ENCODE data around the gene TAL2.

The TAL2 gene

DNA sequence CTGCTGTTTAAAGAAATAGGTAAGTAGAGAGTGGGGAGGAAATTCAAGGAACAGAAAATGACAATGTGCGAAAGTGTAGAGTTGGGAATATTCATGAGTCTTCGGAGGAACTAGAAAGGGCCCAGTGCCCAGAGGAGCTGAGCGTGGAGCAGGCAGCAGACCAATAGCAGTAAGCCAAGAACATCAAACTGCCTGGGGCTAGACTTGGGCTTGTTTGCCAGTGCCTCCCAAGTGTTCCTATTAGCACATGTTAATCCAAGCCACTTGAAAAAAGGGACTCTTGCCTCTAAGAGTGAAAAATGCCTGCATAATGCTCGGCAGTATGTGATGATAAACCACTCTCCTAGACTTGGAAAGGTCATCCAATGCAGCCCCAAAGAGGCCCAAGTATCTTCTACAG is 1.2 kb upstream of the TAL2 start:
- Mint-ChIP-seq H3K4me1 (peaks cover 7% of the 10 kb centered on the region), H3K9me3 (no peaks in the 10 kb centered on the region), H3K4me3 (no peak overlapping the region), H3K27me3 (peaks cover 24% of the 10 kb centered on the region), H3K36me3 (ENCODE audit: low read depth) (no peaks in the 10 kb centered on the region), H3K27ac (no peak overlapping the region)
- ATAC-seq (no peak), DNase-seq (no peak)

DNA sequence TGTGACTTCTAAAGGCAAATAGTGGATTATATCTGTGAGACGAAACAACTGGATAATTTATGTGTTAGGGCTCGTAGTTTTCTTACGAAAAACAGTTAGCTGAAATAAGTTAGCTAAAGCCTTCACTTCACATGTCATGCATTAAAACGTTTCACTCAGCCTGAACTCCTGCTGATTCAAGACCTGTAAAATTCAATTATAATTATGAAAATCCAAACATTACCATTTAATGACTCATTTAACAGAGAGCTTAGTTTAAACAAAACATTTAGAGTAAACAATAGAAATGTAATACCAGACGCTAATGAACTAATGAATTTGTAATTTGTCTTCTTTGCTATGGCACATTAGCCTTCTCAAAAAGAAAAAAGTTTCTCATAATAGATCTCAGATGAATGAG is 1.7 kb downstream of the TAL2 start:
- no peaks in the 10 kb centered on the region for H3K36me3 Mint-ChIP-seq (ENCODE audit: low read depth)
- no peak overlapping the region for H3K4me3 Mint-ChIP-seq
- H3K27me3 Mint-ChIP-seq = peaks cover 3% of the 10 kb centered on the region
- H3K27ac Mint-ChIP-seq = no peak overlapping the region
- DNase-seq = no peak
- no peaks in the 10 kb centered on the region for H3K9me3 Mint-ChIP-seq
- ATAC-seq = no peak
- no peaks in the 10 kb centered on the region for H3K4me1 Mint-ChIP-seq

DNA sequence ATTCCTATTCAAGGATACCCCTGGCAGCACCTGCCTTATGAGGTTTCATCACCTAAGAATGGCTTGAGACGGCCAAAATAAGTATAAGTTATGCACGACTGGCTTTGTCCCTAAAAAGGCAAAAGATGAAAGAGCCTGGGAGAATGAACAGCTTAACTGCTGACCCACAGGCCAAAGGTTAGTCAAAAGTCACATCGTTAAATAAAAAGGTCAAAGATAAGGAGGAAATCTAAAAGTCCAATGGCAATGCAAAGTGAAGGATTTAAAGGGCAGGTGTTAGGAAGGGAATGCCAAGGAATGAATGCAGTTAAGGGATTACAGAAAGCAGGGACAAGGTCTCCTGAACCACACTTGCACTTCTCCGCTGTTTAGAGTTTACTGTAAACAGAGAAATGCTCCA is 5.6 kb downstream of the TAL2 start:
- H3K4me1 Mint-ChIP-seq = no peaks in the 10 kb centered on the region
- H3K4me3 Mint-ChIP-seq = no peak overlapping the region
- no peak for ATAC-seq
- H3K36me3 Mint-ChIP-seq (ENCODE audit: low read depth) = no peaks in the 10 kb centered on the region
- DNase-seq = no peak
- H3K27me3 Mint-ChIP-seq = no peaks in the 10 kb centered on the region
- H3K27ac Mint-ChIP-seq = no peak overlapping the region
- H3K9me3 Mint-ChIP-seq = no peaks in the 10 kb centered on the region

DNA sequence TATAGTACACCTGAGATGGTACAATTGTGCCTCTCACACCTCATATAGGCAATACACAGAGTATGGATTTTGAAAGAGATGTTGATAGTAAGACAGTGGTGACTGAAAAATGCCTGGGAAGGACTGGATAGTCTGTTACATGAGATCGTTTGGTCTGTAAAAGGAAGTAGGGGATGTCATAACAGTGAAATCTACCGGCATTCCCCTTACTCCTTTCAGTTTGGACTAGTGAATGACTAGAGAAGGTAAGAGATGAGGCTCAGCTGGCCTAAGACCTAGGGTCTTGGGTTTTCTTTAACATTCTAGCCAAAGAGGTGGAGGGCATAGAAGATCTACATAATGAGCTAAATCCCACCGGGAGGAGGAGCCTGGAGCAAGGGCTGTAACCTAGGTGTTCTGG is 8.1 kb downstream of the TAL2 start:
- ATAC-seq = no peak

DNA sequence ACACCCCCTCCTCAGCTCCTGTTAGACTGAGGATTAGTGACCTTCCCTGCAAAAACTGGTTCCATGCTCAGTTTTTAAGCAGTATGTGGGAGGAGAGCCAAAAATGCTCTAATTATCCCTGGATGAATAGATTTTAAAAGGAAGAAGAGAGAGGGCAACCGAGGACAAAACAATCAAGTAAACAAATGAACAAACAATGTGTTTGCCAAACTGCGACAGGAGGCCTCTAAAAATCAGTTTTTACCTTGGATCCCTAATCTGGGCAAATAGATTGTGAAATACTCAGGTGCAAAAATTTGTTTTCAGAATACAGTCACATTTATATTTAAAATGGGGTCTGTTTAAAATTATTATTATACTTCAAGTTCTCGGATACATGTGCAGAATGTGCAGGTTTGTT is 8.5 kb downstream of the TAL2 start:
- H3K4me1 Mint-ChIP-seq = no peaks in the 10 kb centered on the region
- no peak overlapping the region for H3K4me3 Mint-ChIP-seq
- no peaks in the 10 kb centered on the region for H3K27me3 Mint-ChIP-seq
- no peaks in the 10 kb centered on the region for H3K36me3 Mint-ChIP-seq (ENCODE audit: low read depth)
- ATAC-seq (no peak), DNase-seq (no peak)
- no peaks in the 10 kb centered on the region for H3K9me3 Mint-ChIP-seq
- H3K27ac Mint-ChIP-seq = no peak overlapping the region

More for the DNA sequence above, 8.1 kb downstream of the TAL2 start:
- Mint-ChIP-seq H3K27me3 (no peaks in the 10 kb centered on the region), H3K9me3 (no peaks in the 10 kb centered on the region), H3K27ac (no peak overlapping the region), H3K36me3 (ENCODE audit: low read depth) (no peaks in the 10 kb centered on the region), H3K4me1 (no peaks in the 10 kb centered on the region), H3K4me3 (no peak overlapping the region)
- no peak for DNase-seq

DNA sequence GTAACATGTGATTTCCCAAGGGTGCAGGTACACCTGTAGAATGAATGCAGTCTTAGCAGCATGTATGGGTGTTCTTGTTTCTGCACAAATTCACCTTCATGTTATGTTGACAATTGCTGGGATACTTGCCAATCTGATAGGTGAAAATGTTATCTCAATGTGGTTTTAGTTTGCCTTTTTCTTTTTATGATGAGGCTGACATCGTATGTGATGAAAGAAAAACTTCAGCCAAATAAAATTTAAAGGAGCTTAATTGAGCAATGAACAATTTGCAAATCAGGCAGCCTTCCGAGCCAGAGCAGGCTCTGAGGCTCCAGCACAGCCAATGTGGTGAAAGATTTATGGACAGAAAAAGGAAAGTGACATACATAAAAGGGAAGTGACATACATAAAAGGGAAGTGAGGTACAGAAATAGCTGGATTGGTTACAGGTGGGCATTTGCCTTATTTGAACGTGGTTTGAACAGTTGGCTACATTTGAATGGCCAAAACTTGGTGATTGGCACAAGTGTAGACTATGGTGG is 10.5 kb downstream of the TAL2 start:
- Mint-ChIP-seq H3K27me3 (no peaks in the 10 kb centered on the region), H3K9me3 (no peaks in the 10 kb centered on the region), H3K27ac (no peak overlapping the region), H3K4me3 (no peak overlapping the region), H3K4me1 (no peaks in the 10 kb centered on the region), H3K36me3 (ENCODE audit: low read depth) (no peaks in the 10 kb centered on the region)
- no peak for ATAC-seq
- DNase-seq = no peak

DNA sequence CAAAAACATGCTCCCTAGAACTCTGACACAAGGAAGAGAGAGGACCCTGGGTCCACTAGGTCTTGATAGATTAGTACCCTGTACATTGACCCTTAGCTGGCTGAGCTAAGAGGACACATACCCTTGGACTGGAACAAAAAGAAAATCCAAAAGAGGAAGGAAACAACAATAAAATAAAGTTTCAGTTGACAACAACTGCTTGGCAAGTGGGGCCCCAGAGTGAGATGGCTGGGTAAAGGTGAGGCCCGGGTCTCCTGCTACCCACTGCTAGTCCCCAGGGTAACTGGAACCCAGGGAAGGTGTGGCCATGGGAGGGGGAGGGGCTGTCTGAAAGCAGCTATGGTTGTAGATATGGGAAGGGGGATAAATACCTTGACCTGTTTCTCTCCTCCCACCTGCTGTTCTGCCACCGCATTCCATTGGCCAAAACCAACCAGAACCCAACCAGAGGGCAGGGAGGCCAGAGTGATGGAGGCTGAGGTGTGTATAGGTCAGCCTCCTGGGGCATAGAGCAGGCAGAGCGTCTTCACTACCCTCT is 11.7 kb downstream of the TAL2 start:
- H3K27me3 Mint-ChIP-seq = no peaks in the 10 kb centered on the region
- H3K36me3 Mint-ChIP-seq (ENCODE audit: low read depth) = no peaks in the 10 kb centered on the region
- H3K4me1 Mint-ChIP-seq = no peaks in the 10 kb centered on the region
- DNase-seq = no peak
- no peaks in the 10 kb centered on the region for H3K9me3 Mint-ChIP-seq
- no peak for ATAC-seq
- no peak overlapping the region for H3K4me3 Mint-ChIP-seq
- no peak overlapping the region for H3K27ac Mint-ChIP-seq

DNA sequence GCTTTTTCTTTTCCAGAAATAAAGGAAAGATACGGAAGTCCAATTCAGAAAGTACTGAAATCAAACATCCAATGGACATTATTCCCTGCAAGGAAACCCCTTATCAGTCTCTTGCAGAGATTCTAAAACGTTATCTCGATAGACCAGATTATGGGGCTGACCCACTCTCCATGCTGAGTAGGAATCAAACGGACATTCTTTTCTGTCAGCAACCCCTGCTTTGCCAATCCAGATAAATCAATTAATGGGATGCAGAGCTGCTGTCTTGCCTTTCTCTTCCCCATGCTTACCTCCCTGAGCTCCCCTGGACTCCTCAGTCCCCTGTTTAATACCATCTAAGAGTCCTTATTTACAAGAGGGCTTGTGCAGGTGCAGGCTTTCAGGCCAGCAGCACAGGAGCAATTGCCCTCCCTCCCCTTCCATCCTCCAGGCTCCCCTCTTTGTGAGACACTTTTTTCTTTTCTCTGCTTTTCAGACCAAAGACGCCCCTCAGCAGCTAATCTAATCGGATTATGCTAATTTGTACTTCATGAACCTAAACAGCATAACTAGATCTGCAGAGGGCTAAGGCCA is 14.2 kb downstream of the TAL2 start:
- H3K4me3 Mint-ChIP-seq = no peak overlapping the region
- no peaks in the 10 kb centered on the region for H3K9me3 Mint-ChIP-seq
- no peak overlapping the region for H3K27ac Mint-ChIP-seq
- DNase-seq (no peak), ATAC-seq (no peak)
- H3K36me3 Mint-ChIP-seq (ENCODE audit: low read depth) = no peaks in the 10 kb centered on the region
- H3K4me1 Mint-ChIP-seq = no peaks in the 10 kb centered on the region
- H3K27me3 Mint-ChIP-seq = no peaks in the 10 kb centered on the region

DNA sequence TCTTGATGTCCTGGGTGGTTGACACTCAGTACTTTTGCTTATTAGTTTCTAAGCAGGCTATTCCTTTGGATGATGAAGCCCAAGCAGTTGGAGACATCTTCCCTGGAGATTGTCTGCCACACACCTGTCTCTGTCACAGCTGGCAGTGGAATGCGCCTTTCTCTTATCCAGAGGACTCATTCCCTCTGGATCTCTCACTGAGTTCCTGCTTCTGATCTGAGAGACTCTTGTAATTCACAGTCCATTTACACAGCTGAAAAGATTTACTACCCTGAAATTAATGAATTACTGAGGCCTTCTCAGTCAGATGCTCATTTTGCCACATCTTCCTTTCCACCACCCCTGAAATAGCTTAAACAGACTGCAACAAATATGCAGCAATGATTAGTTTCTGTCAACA is 15.9 kb downstream of the TAL2 start:
- Mint-ChIP-seq H3K9me3 (no peaks in the 10 kb centered on the region), H3K4me1 (no peaks in the 10 kb centered on the region), H3K4me3 (no peak overlapping the region), H3K27ac (no peak overlapping the region), H3K36me3 (ENCODE audit: low read depth) (no peaks in the 10 kb centered on the region), H3K27me3 (no peaks in the 10 kb centered on the region)
- DNase-seq (no peak), ATAC-seq (no peak)

DNA sequence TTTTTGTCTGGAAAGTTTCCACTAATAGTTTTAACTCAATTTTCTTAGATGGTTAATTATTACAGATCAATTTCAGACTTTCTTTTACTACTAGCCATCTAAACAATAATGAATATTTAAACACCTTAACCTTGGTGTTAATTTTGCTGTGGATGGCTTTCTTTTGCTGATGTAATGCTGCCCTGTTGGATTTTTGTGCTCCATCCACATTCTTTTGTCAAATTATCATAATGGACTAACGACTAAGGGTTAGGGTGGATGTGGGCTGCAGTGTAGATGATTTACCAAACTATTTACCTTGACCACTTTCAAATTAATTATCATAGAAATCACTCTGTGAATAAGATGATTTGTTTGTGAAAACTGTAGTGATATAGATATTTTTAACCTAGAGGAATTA is 16.5 kb downstream of the TAL2 start:
- DNase-seq (no peak), ATAC-seq (no peak)
- no peaks in the 10 kb centered on the region for H3K36me3 Mint-ChIP-seq (ENCODE audit: low read depth)
- H3K27me3 Mint-ChIP-seq = no peaks in the 10 kb centered on the region
- H3K9me3 Mint-ChIP-seq = no peaks in the 10 kb centered on the region
- H3K4me1 Mint-ChIP-seq = no peaks in the 10 kb centered on the region
- no peak overlapping the region for H3K4me3 Mint-ChIP-seq
- no peak overlapping the region for H3K27ac Mint-ChIP-seq

DNA sequence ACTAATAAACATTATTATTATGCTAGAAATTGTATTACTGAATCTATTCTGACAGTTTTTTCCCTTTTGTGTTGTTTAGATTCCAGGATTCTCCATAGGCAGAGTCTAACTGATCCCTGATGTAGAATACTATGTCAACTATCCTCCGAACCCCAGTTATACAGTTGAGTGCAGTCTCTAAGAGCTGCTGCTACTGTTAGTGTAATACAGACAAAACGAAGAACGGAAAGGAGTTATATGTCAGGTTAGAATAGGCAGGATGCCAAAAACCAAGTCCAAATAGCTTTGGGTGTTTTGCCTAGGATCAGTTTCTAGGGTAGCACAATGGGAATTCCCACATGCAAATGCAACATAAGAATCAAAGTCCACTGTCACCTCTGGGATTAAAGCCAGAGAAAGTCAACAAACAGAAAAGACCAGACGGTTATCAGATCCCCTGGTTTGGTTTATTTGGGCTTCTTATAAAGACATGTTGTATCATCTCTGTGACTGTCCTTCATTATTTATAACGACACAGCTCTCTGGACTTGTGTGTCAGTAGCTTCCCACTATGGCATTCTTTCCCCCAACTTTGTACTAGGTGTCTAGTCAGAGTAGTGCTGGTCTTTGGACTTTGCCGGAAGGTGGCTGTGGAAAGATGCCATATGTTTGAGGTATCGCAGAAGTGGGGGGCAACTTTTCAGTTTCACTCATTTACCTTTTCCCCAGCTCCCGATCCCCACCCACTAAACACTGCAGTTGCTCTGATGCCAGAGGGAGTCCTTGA is 17.2 kb downstream of the TAL2 start:
- DNase-seq (no peak), ATAC-seq (no peak)
- Mint-ChIP-seq H3K36me3 (ENCODE audit: low read depth) (no peaks in the 10 kb centered on the region), H3K4me1 (no peaks in the 10 kb centered on the region), H3K27me3 (no peaks in the 10 kb centered on the region), H3K27ac (no peak overlapping the region), H3K9me3 (no peaks in the 10 kb centered on the region), H3K4me3 (no peak overlapping the region)

DNA sequence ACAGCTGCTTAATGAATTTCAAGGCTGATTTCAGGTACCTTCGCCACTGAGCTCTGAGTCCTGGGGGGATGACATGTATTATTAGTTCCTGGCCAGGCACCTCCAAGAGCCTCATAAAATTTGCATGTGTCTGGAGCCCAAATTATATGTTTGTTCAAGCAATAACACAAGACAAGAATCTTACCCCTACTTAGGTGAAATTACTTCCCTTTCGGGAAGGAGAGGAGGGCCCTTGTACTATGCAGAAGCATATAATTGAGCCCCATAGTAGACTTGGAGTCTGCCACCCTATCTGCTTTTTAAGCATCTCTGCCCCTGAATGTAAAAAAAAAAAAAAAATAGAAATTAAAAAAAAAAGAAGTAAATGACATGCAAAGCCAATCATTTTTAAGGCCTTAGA is 19.1 kb downstream of the TAL2 start:
- ATAC-seq (no peak), DNase-seq (no peak)
- Mint-ChIP-seq H3K4me1 (no peaks in the 10 kb centered on the region), H3K36me3 (ENCODE audit: low read depth) (no peaks in the 10 kb centered on the region), H3K27ac (no peak overlapping the region), H3K27me3 (no peaks in the 10 kb centered on the region), H3K9me3 (no peaks in the 10 kb centered on the region), H3K4me3 (no peak overlapping the region)

DNA sequence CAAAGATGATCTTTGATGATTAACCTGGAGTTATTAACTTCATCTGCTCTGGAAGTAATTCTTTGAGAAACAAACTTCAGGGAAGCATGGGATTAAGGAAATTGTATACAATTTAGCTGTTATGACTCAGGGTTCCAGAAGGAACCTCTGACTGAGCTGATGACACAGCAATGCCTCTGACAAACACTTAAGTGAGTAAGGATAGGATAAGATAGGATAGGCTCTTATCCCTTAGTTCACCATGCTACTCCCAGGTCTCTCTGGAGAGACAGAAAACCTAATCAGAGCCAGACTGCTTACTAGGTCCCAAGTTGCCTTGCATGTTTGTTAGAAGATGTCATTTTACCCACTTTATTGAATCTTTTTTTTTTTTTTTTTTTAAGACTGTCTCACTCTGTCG is 19.5 kb downstream of the TAL2 start:
- ATAC-seq (no peak), DNase-seq (no peak)
- Mint-ChIP-seq H3K4me3 (no peak overlapping the region), H3K4me1 (no peaks in the 10 kb centered on the region), H3K36me3 (ENCODE audit: low read depth) (no peaks in the 10 kb centered on the region), H3K27me3 (no peaks in the 10 kb centered on the region), H3K9me3 (no peaks in the 10 kb centered on the region), H3K27ac (no peak overlapping the region)

DNA sequence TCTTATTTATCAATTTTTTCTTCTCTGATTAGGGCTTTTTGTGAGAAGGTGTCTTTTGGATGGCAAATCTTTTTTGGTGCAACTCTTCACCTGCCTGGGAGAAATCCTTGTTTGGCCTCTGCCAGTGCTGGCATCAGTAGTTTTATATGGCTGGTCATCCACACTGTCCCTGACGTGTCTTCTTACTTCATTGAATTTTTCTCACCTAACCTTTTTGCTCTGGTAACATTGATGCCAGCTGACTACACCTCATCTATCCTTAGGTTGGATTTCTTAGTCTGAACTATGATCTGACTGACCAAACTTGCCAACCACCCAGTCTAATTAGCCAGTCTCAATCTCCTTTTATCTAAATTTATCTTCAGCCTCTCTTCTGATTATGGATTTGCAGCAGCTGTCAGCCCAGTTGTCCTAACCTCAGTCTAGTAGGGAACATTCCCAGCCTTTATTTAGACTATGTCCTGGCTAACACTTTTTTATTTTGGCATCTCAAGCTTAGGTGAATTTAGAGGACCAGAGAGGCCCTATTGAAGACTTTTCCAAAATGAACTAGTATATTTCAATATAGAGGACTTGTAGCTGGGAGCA is 21.5 kb downstream of the TAL2 start:
- H3K36me3 Mint-ChIP-seq (ENCODE audit: low read depth) = no peaks in the 10 kb centered on the region
- H3K27ac Mint-ChIP-seq = no peak overlapping the region
- no peaks in the 10 kb centered on the region for H3K4me1 Mint-ChIP-seq
- H3K27me3 Mint-ChIP-seq = no peaks in the 10 kb centered on the region
- H3K4me3 Mint-ChIP-seq = no peak overlapping the region
- H3K9me3 Mint-ChIP-seq = no peaks in the 10 kb centered on the region
- no peak for ATAC-seq
- DNase-seq = no peak

DNA sequence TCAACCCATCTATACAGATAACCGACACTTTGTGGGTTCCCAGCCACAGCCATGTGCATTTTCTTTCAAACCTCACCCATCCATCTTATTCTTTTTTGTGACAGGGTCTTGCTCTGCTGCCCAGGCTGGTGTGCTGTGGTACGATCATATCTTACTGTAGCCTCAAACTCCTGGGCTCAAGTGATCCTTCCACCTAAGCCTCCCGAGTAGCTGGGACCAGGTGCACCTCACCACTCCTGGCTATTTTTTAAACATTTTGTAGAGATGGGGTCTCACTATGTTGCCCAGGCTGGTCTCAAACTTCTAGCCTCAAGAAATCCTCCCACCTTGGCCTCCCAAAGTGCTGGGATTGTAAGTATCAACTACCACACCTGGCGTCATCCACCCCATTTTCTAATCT is 24.7 kb downstream of the TAL2 start:
- no peak overlapping the region for H3K4me3 Mint-ChIP-seq
- DNase-seq (no peak), ATAC-seq (no peak)
- H3K27ac Mint-ChIP-seq = no peak overlapping the region
- H3K27me3 Mint-ChIP-seq = peaks cover 15% of the 10 kb centered on the region
- no peaks in the 10 kb centered on the region for H3K9me3 Mint-ChIP-seq
- no peaks in the 10 kb centered on the region for H3K36me3 Mint-ChIP-seq (ENCODE audit: low read depth)
- no peaks in the 10 kb centered on the region for H3K4me1 Mint-ChIP-seq
